IPS-18c (cell line): ENCODE measurements around the gene SLC25A12.
"Not testable (repeated sequence)": the region's sequence is repeated elsewhere in the genome, so short reads cannot be mapped to it uniquely, and the experiment has no call there.

Source experiments
- H3K4me3 ChIP-seq: 2 replicates; pipeline ENCODE4 v1.7.0; 2013; ENCODE audit warnings: low read depth, mild to moderate bottlenecking, low read length, moderate library complexity; ENCODE audit not compliant: insufficient read depth
- H3K9me3 ChIP-seq: one replicate; pipeline ENCODE4 v1.6.1; 2013; ENCODE audit warnings: mild to moderate bottlenecking, low read length, moderate library complexity; ENCODE audit not compliant: control insufficient read depth, insufficient read depth

The SLC25A12 gene

GRCh38 chr2:171893824-171894611 lies at the start of gene SLC25A12:
Gene SLC25A12, minus strand, starts transcription at chr2:171894244. Its CDS starts 30 bp downstream, at chr2:171894214.
- peak within 1 kb of the TSS; percentile 93 for H3K4me3 ChIP-seq
- peaks cover 2% of the 10 kb centered on the region for H3K9me3 ChIP-seq

- Histone ChIP-seq H3K9me3 (peaks cover 2% of the 10 kb centered on the region), H3K4me3 (no peak overlapping the region)
Observed at GRCh38 chr2:171941316-171941699, 47.3 kb upstream of the SLC25A12 start.

- Histone ChIP-seq H3K9me3 (peaks cover 2% of the 10 kb centered on the region), H3K4me3 (no peak overlapping the region)
Observed at GRCh38 chr2:171939743-171940071, 45.7 kb upstream of the SLC25A12 start.

- peaks cover 2% of the 10 kb centered on the region for H3K9me3 ChIP-seq
- no peak overlapping the region for H3K4me3 ChIP-seq
Observed at GRCh38 chr2:171939058-171939742, 45.2 kb upstream of the SLC25A12 start.

- Histone ChIP-seq H3K9me3 (peaks cover 2% of the 10 kb centered on the region), H3K4me3 (no peak overlapping the region)
Observed at GRCh38 chr2:171930385-171930784, 36.3 kb upstream of the SLC25A12 start.

- no peak overlapping the region for H3K4me3 ChIP-seq
- peaks cover 2% of the 10 kb centered on the region for H3K9me3 ChIP-seq
Observed at GRCh38 chr2:171924170-171924942, 30.3 kb upstream of the SLC25A12 start.

GRCh38 chr2:171923206-171923605 lies 29.2 kb upstream of the SLC25A12 start:
- peak overlapping the region; percentile 99 for H3K4me3 ChIP-seq
- H3K9me3 ChIP-seq = peaks cover 2% of the 10 kb centered on the region

GRCh38 chr2:171922230-171923022 lies 28.4 kb upstream of the SLC25A12 start, which contains the start of gene HAT1:
Gene HAT1, plus strand, starts transcription at chr2:171922461. Its CDS starts 40 bp downstream, at chr2:171922501.
- Histone ChIP-seq H3K9me3 (peaks cover 2% of the 10 kb centered on the region), H3K4me3 (peak within 1 kb of the TSS; percentile 99)

GRCh38 chr2:171921970-171922229 lies 27.9 kb upstream of the SLC25A12 start:
- Histone ChIP-seq H3K4me3 (peak overlapping the region; percentile 99; the same call in 1 of the 2 replicates), H3K9me3 (peaks cover 2% of the 10 kb centered on the region)

GRCh38 chr2:171919453-171919852 lies 25.4 kb upstream of the SLC25A12 start:
- Histone ChIP-seq H3K4me3 (no peak overlapping the region), H3K9me3 (no peaks in the 10 kb centered on the region)

GRCh38 chr2:171913517-171913916 lies 19.5 kb upstream of the SLC25A12 start:
- no peaks in the 10 kb centered on the region for H3K9me3 ChIP-seq

GRCh38 chr2:171910494-171910893 lies 16.4 kb upstream of the SLC25A12 start:
- Histone ChIP-seq H3K9me3 (no peaks in the 10 kb centered on the region), H3K4me3 (no peak overlapping the region)

More at GRCh38 chr2:171913517-171913916, 19.5 kb upstream of the SLC25A12 start:
- no peak overlapping the region for H3K4me3 ChIP-seq

- no peak overlapping the region for H3K4me3 ChIP-seq
- no peaks in the 10 kb centered on the region for H3K9me3 ChIP-seq
Observed at GRCh38 chr2:171909266-171909665, 15.2 kb upstream of the SLC25A12 start.

GRCh38 chr2:171908235-171908634 lies 14.2 kb upstream of the SLC25A12 start:
- no peaks in the 10 kb centered on the region for H3K9me3 ChIP-seq
- H3K4me3 ChIP-seq = no peak overlapping the region

GRCh38 chr2:171902840-171903420 lies 8.9 kb upstream of the SLC25A12 start:
- H3K4me3 ChIP-seq = no peak overlapping the region
- no peaks in the 10 kb centered on the region for H3K9me3 ChIP-seq

GRCh38 chr2:171899623-171900282 lies 5.7 kb upstream of the SLC25A12 start:
- not testable (repeated sequence) for H3K9me3 ChIP-seq, H3K4me3 ChIP-seq
